RWPE2 (cell line): ENCODE results near the gene ULBP3.
"Not testable (repeated sequence)": the region's sequence is repeated elsewhere in the genome, so short reads cannot be mapped to it uniquely, and the experiment has no call there.

Experiments
- ATAC-seq: fragments of 200-7000 bp; cut with Tn5 transposase; 3 replicates; pipeline ENCODE4 v1.9.1; 2021; ENCODE audit warnings: low read depth
- DNase-seq: peaks from one replicate; pipeline ENCODE4 v3.0.0-alpha.2; 2020; ENCODE audit warnings: low spot score
- H3K27ac ChIP-seq: fragments of 450-650 bp; 2 replicates; pipeline ENCODE4 v1.5.1; 2017; ENCODE audit warnings: mild to moderate bottlenecking; ENCODE audit not compliant: poor library complexity, severe bottlenecking
- H3K27me3 ChIP-seq: fragments of 250-450 bp; sonication (Bioruptor Pico); 2 replicates; pipeline ENCODE4 v1.5.1; 2021; ENCODE audit warnings: mild to moderate bottlenecking, moderate library complexity; ENCODE audit not compliant: insufficient read depth, poor library complexity, severe bottlenecking
- H3K36me3 ChIP-seq: fragments of 250-450 bp; sonication (Bioruptor Pico); 2 replicates; pipeline ENCODE4 v1.5.1; 2020; ENCODE audit warnings: low read depth, mild to moderate bottlenecking, moderate library complexity
- H3K4me1 ChIP-seq: fragments of 250-450 bp; sonication (Bioruptor Pico); 2 replicates; pipeline ENCODE4 v1.5.1; 2021; ENCODE audit warnings: mild to moderate bottlenecking, moderate library complexity; ENCODE audit not compliant: insufficient read depth, poor library complexity, severe bottlenecking
- H3K4me3 ChIP-seq: fragments of 250-450 bp; sonication (Bioruptor Pico); 2 replicates; pipeline ENCODE4 v1.5.1; 2021; ENCODE audit warnings: mild to moderate bottlenecking, moderate library complexity; ENCODE audit not compliant: severe bottlenecking
- H3K9me3 ChIP-seq: fragments of 250-450 bp; sonication (Bioruptor Pico); 2 replicates; pipeline ENCODE4 v1.5.1; 2021; ENCODE audit warnings: mild to moderate bottlenecking, moderate library complexity; ENCODE audit not compliant: severe bottlenecking
- CTCF ChIP-seq: fragments of 450-650 bp; IDR thresholded peaks from one replicate; pipeline ENCODE4 v1.5.1; 2017; ENCODE audit warnings: mild to moderate bottlenecking, moderate library complexity; ENCODE audit not compliant: poor library complexity, severe bottlenecking

The ULBP3 gene

GRCh38 chr6:150079604-150080003 lies 10.7 kb upstream of the ULBP3 start:
- Histone ChIP-seq H3K27ac (no peak overlapping the region), H3K27me3 (no peaks in the 10 kb centered on the region), H3K4me3 (no peak overlapping the region), H3K9me3 (no peaks in the 10 kb centered on the region), H3K4me1 (peaks cover 12% of the 10 kb centered on the region), H3K36me3 (no peaks in the 10 kb centered on the region)
- DNase-seq, result no peak
- no peak for ATAC-seq
- TF ChIP-seq CTCF, result no peak

GRCh38 chr6:150078788-150079187 lies 9.9 kb upstream of the ULBP3 start:
- no peak overlapping the region for H3K27ac ChIP-seq
- no peak for TF ChIP-seq CTCF
- no peaks in the 10 kb centered on the region for H3K27me3 ChIP-seq
- H3K4me1 ChIP-seq, result peaks cover 12% of the 10 kb centered on the region
- no peaks in the 10 kb centered on the region for H3K36me3 ChIP-seq
- DNase-seq (no peak), ATAC-seq (peak; percentile 86)
- no peaks in the 10 kb centered on the region for H3K9me3 ChIP-seq
- H3K4me3 ChIP-seq, result no peak overlapping the region

- ATAC-seq, result no peak
- DNase-seq, result no peak
- Histone ChIP-seq H3K9me3 (no peaks in the 10 kb centered on the region), H3K27me3 (no peaks in the 10 kb centered on the region), H3K36me3 (no peaks in the 10 kb centered on the region), H3K27ac (no peak overlapping the region), H3K4me3 (no peak overlapping the region), H3K4me1 (peaks cover 20% of the 10 kb centered on the region)
- TF ChIP-seq CTCF, result peak; percentile 25
These were observed 7.4 kb upstream of the ULBP3 start for GRCh38 chr6:150076196-150076893.

- no peak overlapping the region for H3K27ac ChIP-seq
- ATAC-seq (no peak), DNase-seq (no peak)
- no peak for TF ChIP-seq CTCF
- H3K4me3 ChIP-seq, result no peak overlapping the region
- peaks cover 30% of the 10 kb centered on the region for H3K4me1 ChIP-seq
- H3K36me3 ChIP-seq, result no peaks in the 10 kb centered on the region
- H3K9me3 ChIP-seq, result no peaks in the 10 kb centered on the region
- no peaks in the 10 kb centered on the region for H3K27me3 ChIP-seq
These were observed 6.1 kb upstream of the ULBP3 start for GRCh38 chr6:150075034-150075421.

- not testable (repeated sequence) for DNase-seq, ATAC-seq, H3K27me3 ChIP-seq, H3K4me3 ChIP-seq, H3K9me3 ChIP-seq, H3K36me3 ChIP-seq, H3K27ac ChIP-seq
- H3K4me1 ChIP-seq, result peaks cover 30% of the 10 kb centered on the region
These were observed 5.6 kb upstream of the ULBP3 start for GRCh38 chr6:150074396-150075033.
